IPS-18a (cell line): Measurements from ENCODE around the gene CD70.
"Not testable (repeated sequence)": the region's sequence is repeated elsewhere in the genome, so short reads cannot be mapped to it uniquely, and the experiment has no call there.

Experiments
- H3K27ac ChIP-seq: one replicate; pipeline ENCODE4 v1.5.1; 2013; ENCODE audit warnings: low read length
- H3K27me3 ChIP-seq: one replicate; pipeline ENCODE4 v1.6.1; 2013; ENCODE audit warnings: mild to moderate bottlenecking, low read length; ENCODE audit not compliant: control insufficient read depth, insufficient read depth
- H3K36me3 ChIP-seq: one replicate; pipeline ENCODE4 v1.6.1; 2013; ENCODE audit warnings: low read depth, low read length; ENCODE audit not compliant: control insufficient read depth
- H3K4me1 ChIP-seq: one replicate; pipeline ENCODE4 v1.6.1; 2013; ENCODE audit warnings: low read depth, low read length; ENCODE audit not compliant: control insufficient read depth
- H3K4me3 ChIP-seq: one replicate; pipeline ENCODE4 v1.5.1; 2013; ENCODE audit warnings: low read length
- H3K9ac ChIP-seq: one replicate; pipeline ENCODE4 v1.6.1; 2013; ENCODE audit warnings: mild to moderate bottlenecking, low read length, moderate library complexity
- H3K9me3 ChIP-seq: one replicate; pipeline ENCODE4 v1.6.1; 2013; ENCODE audit warnings: low read depth, low read length; ENCODE audit not compliant: control insufficient read depth

CD70 gene

GRCh38 chr19:6608940-6609339 lies 18.0 kb upstream of the CD70 start:
- no peaks in the 10 kb centered on the region for H3K36me3 ChIP-seq
- no peaks in the 10 kb centered on the region for H3K4me1 ChIP-seq
- H3K4me3 ChIP-seq: no peak overlapping the region
- no peak overlapping the region for H3K9ac ChIP-seq
- no peaks in the 10 kb centered on the region for H3K9me3 ChIP-seq
- no peak overlapping the region for H3K27ac ChIP-seq
- no peaks in the 10 kb centered on the region for H3K27me3 ChIP-seq

- not testable (repeated sequence) for H3K9me3 ChIP-seq, H3K9ac ChIP-seq, H3K4me1 ChIP-seq, H3K4me3 ChIP-seq, H3K27ac ChIP-seq, H3K36me3 ChIP-seq, H3K27me3 ChIP-seq
These were observed 17.2 kb upstream of the CD70 start for GRCh38 chr19:6608146-6608545.

GRCh38 chr19:6606276-6607070 lies 15.5 kb upstream of the CD70 start:
- not testable (repeated sequence) for H3K36me3 ChIP-seq, H3K27ac ChIP-seq, H3K27me3 ChIP-seq, H3K4me3 ChIP-seq, H3K9ac ChIP-seq, H3K9me3 ChIP-seq, H3K4me1 ChIP-seq

- Histone ChIP-seq H3K36me3 (no peaks in the 10 kb centered on the region), H3K9ac (no peak overlapping the region), H3K4me3 (no peak overlapping the region), H3K4me1 (no peaks in the 10 kb centered on the region), H3K27me3 (no peaks in the 10 kb centered on the region), H3K27ac (no peak overlapping the region), H3K9me3 (no peaks in the 10 kb centered on the region)
These were observed 14.0 kb upstream of the CD70 start for GRCh38 chr19:6604906-6605305.

GRCh38 chr19:6602729-6603114 lies 11.8 kb upstream of the CD70 start:
- Histone ChIP-seq H3K9ac (no peak overlapping the region), H3K27ac (no peak overlapping the region), H3K4me3 (no peak overlapping the region), H3K36me3 (no peaks in the 10 kb centered on the region), H3K4me1 (no peaks in the 10 kb centered on the region), H3K27me3 (no peaks in the 10 kb centered on the region), H3K9me3 (no peaks in the 10 kb centered on the region)

- H3K27me3 ChIP-seq, H3K9ac ChIP-seq, H3K9me3 ChIP-seq, H3K4me3 ChIP-seq, H3K27ac ChIP-seq, H3K4me1 ChIP-seq, H3K36me3 ChIP-seq: not testable (repeated sequence)
These were observed 10.6 kb upstream of the CD70 start for GRCh38 chr19:6601537-6602052.

- H3K9ac ChIP-seq, H3K36me3 ChIP-seq, H3K4me3 ChIP-seq, H3K27ac ChIP-seq, H3K27me3 ChIP-seq, H3K4me1 ChIP-seq, H3K9me3 ChIP-seq: not testable (repeated sequence)
These were observed 10.1 kb upstream of the CD70 start for GRCh38 chr19:6600951-6601536.

GRCh38 chr19:6599866-6600454 lies 9.0 kb upstream of the CD70 start:
- H3K36me3 ChIP-seq: no peaks in the 10 kb centered on the region
- H3K27me3 ChIP-seq: no peaks in the 10 kb centered on the region
- no peaks in the 10 kb centered on the region for H3K4me1 ChIP-seq
- no peak overlapping the region for H3K27ac ChIP-seq
- H3K9ac ChIP-seq: no peak overlapping the region
- no peak overlapping the region for H3K4me3 ChIP-seq
- no peaks in the 10 kb centered on the region for H3K9me3 ChIP-seq

- not testable (repeated sequence) for H3K27ac ChIP-seq, H3K9ac ChIP-seq, H3K4me1 ChIP-seq
These were observed 7.4 kb upstream of the CD70 start for GRCh38 chr19:6598254-6598892.

GRCh38 chr19:6597471-6598253 lies 6.7 kb upstream of the CD70 start:
- H3K9ac ChIP-seq, H3K36me3 ChIP-seq, H3K27ac ChIP-seq, H3K4me1 ChIP-seq, H3K4me3 ChIP-seq, H3K9me3 ChIP-seq: not testable (repeated sequence)
- H3K27me3 ChIP-seq: peaks cover 12% of the 10 kb centered on the region

More at GRCh38 chr19:6598254-6598892, 7.4 kb upstream of the CD70 start:
- not testable (repeated sequence) for H3K4me3 ChIP-seq, H3K9me3 ChIP-seq, H3K27me3 ChIP-seq, H3K36me3 ChIP-seq

- Histone ChIP-seq H3K4me1 (no peaks in the 10 kb centered on the region), H3K9ac (no peak overlapping the region), H3K27me3 (peaks cover 20% of the 10 kb centered on the region), H3K9me3 (no peaks in the 10 kb centered on the region), H3K4me3 (no peak overlapping the region), H3K27ac (no peak overlapping the region), H3K36me3 (no peaks in the 10 kb centered on the region)
These were observed 5.7 kb upstream of the CD70 start for GRCh38 chr19:6596621-6597020.
